ENCODE data around the gene ENGASE. TPM values are rescaled to one million over a fixed set of nuclear protein-coding genes. Genes with fewer than 3 reads are reported as not detected.

Gene ENGASE
- total and polyA plus RNA-seq, 8 donors = 6.6 to 505 (median 35.2) TPM

DNA sequence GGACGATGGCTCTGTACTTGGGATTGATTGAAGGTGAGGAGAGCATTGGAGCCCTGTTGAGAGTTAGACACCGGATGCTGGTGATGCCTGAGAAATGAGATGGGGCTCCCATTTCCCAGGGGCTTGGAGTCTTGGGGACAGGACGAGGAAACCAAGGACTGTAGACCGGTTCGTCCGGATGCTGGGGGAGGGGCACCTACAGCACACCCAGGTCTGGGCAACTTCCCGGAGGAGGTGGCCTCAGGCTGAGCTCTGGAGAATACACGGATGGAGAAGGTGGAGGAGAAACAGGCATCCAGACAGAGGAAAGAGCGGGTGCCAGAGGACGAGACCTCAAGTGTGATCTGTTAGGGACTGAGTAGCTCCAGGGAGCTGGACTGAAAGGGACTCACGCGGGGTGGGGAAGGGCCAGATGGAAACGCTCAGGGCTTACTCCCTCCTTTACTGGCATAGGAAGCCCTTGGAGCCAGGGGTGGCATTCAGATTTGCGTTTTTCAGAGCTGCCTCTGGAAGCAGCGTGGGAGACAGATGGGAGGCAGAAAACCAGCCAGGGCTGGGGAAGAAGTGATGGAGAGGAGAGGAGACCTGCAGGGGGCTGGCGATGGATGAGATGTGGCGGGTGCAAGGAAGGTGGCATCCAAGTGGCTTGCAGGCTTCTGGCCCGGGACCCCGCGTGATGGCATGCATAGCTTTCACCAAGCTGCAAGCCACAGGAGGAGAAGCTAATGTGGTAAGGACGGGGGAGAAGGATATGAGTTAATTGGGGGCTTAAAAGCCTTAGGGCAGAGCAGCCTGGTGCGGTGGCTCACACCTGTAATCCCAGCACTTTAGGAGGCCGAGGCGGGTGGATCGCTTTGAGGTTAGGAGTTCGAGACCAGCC is 42.4 kb upstream of the ENGASE start:
- no peak for TF ChIP-seq POLR2AphosphoS5 (IDR thresholded peaks at IDR 0.05)
- no peak for TF ChIP-seq EP300 (IDR thresholded peaks at IDR 0.05)
- TF ChIP-seq POLR2A (IDR thresholded peaks at IDR 0.05) = no peak
- TF ChIP-seq, protein P1, sequence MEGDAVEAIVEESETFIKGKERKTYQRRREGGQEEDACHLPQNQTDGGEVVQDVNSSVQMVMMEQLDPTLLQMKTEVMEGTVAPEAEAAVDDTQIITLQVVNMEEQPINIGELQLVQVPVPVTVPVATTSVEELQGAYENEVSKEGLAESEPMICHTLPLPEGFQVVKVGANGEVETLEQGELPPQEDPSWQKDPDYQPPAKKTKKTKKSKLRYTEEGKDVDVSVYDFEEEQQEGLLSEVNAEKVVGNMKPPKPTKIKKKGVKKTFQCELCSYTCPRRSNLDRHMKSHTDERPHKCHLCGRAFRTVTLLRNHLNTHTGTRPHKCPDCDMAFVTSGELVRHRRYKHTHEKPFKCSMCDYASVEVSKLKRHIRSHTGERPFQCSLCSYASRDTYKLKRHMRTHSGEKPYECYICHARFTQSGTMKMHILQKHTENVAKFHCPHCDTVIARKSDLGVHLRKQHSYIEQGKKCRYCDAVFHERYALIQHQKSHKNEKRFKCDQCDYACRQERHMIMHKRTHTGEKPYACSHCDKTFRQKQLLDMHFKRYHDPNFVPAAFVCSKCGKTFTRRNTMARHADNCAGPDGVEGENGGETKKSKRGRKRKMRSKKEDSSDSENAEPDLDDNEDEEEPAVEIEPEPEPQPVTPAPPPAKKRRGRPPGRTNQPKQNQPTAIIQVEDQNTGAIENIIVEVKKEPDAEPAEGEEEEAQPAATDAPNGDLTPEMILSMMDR (IDR thresholded peaks at IDR 0.05) = no peak
- peak in 1 of 2 donors; percentile 8 for DNase-seq
- no peaks in the 10 kb centered on the region for H3K9me3 ChIP-seq
- H3K27ac ChIP-seq = no peak overlapping the region
- H3K4me3 ChIP-seq = no peak overlapping the region
- H3K36me3 ChIP-seq = no peaks in the 10 kb centered on the region
- 87 to 92% (median 90%) methylated on average over 26 of the region's 26 CpGs for WGBS, 5 donors
- intact Hi-C loops (cut with DNase I; ENCODE audit: low total_unique reads) = no loop called here
- H3K4me1 ChIP-seq = peaks cover 23 to 63% (median 32%) of the 10 kb centered on the region in 4 donors
- peaks cover 0 to 31% (median 0%) of the 10 kb centered on the region in 3 donors for H3K27me3 ChIP-seq

DNA sequence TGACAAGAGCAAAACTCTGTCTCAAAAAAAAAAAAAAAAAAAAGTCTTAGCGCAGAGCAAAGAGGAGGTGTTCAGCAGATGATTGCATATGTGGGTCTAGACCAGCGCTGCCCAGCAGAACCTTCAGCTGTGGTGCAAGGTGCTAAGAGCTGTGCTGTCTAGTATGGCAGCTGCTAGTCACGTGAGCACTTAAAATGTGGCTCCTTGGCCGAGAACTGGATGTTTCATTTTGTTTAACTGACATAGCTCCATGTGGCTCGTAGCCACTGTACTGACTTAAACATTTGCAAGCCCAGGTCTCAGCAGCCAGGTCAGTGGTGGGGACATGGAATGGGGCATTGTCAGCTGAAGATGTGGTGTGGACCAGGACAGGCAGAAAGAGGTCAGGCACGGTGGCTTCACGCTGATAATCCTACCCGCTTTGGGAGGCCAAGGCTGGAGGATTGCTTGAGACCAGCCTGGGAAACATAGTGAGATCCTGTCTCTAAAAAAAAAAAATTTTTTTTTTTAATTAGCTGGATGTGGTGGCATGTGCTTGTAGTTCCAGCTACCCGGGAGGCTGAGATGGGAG is 41.5 kb upstream of the ENGASE start:
- intact Hi-C loops (cut with DNase I; ENCODE audit: low total_unique reads) = no loop called here
- H3K36me3 ChIP-seq = no peaks in the 10 kb centered on the region
- 83 to 94% (median 90%) methylated on average over 9 of the region's 9 CpGs for WGBS, 5 donors
- no peak for TF ChIP-seq EP300 (IDR thresholded peaks at IDR 0.05)
- TF ChIP-seq, protein P1 (IDR thresholded peaks at IDR 0.05) = no peak
- TF ChIP-seq POLR2AphosphoS5 (IDR thresholded peaks at IDR 0.05) = no peak
- TF ChIP-seq POLR2A (IDR thresholded peaks at IDR 0.05) = no peak
- H3K9me3 ChIP-seq = no peaks in the 10 kb centered on the region
- no peak overlapping the region for H3K4me3 ChIP-seq
- peak overlapping the region in 2 of 5 donors; percentile 41 to 65 for H3K27ac ChIP-seq
- peaks cover 14 to 55% (median 23%) of the 10 kb centered on the region in 4 donors for H3K4me1 ChIP-seq
- DNase-seq = no peak
- peaks cover 0 to 22% (median 0%) of the 10 kb centered on the region in 3 donors for H3K27me3 ChIP-seq

DNA sequence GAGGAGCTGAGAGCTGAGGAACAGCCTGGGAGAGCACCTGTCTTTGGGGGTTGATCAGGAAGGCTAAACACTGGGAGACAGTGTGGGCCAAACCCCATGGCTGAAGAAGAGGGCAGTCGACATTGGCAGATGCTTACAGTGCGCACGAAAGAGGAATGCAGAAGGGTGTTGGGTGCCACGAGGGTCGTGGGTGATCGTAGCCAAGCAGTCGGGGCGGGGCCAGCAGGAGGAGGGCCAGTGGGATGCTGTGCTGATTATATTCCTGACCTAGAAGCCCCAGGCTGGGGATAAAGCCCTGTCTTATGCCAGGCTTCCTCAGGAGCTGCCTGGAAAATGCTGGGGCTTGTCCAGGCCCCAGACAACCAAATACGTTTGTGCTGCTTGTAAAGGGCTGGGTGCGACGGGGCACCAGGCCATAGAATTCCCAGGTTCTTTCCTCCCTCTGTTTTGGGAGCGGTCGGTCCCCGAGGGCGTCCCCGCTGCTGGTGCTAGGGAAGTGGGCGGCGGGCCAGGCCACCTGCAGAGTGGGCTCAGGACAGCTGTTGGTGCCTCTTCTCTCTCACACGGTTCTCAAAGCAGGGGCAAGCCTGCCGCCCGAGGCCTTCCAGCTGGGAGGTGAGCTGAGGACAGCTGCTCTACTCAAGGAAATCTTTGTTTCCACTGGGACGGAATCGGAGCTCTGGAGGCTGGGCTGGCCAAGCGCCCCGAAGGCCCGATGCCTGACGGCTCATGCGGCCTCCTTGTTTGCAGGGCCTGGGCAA is 40.7 kb upstream of the ENGASE start:
- WGBS, 5 donors = 29 to 55% (median 35%) methylated on average over 13 to 28 of the region's 28 CpGs
- Histone ChIP-seq H3K9me3 (no peaks in the 10 kb centered on the region), H3K27me3 (peaks cover 0 to 14% (median 0%) of the 10 kb centered on the region in 3 donors), H3K4me1 (peaks cover 10 to 47% (median 19%) of the 10 kb centered on the region in 4 donors), H3K27ac (peak overlapping the region in 4 of 5 donors; percentile 35 to 65 (median 46)), H3K36me3 (no peaks in the 10 kb centered on the region), H3K4me3 (no peak overlapping the region)
- DNase-seq = peak; percentile 60 to 65
- TF ChIP-seq, protein P1 (IDR thresholded peaks at IDR 0.05) = no peak
- TF ChIP-seq EP300 (IDR thresholded peaks at IDR 0.05) = no peak
- no peak for TF ChIP-seq POLR2AphosphoS5 (IDR thresholded peaks at IDR 0.05)
- TF ChIP-seq POLR2A (IDR thresholded peaks at IDR 0.05) = no peak
- intact Hi-C loops (cut with DNase I; ENCODE audit: low total_unique reads) = no loop called here

DNA sequence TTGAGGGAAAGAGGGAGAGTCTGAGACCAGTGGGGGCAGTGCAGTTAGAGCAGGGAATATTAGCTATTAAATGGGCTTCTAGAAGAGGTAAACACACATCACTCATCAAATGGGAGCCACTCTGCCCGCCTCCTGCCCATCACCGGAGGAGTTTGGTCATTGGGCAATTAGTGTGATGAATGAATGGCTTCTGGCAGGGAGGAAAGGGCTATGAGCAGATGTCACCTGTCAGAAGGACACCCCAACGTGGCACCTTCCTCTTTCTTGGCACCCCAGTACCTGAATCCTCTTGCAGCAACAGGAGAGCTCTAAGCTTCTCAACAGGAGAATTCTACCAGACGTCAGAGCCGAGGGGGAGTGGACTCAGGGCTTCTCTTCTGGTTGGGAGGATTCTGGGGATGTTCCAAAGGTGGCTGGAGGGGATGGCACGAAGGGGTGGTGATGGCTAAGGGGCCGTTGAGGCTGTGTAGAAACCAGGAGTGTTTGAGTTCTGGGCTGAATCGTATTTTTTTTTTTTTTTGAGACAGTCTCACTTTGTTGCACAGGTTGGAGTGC is 39.6 kb upstream of the ENGASE start:
- Histone ChIP-seq H3K4me1 (peaks cover 5 to 39% (median 19%) of the 10 kb centered on the region in 4 donors), H3K27me3 (peaks cover 0 to 6% (median 0%) of the 10 kb centered on the region in 3 donors), H3K9me3 (no peaks in the 10 kb centered on the region), H3K27ac (peak overlapping the region in 2 of 5 donors; percentile 52 to 65), H3K4me3 (no peak overlapping the region), H3K36me3 (no peaks in the 10 kb centered on the region)
- no peak for TF ChIP-seq EP300 (IDR thresholded peaks at IDR 0.05)
- TF ChIP-seq POLR2A (IDR thresholded peaks at IDR 0.05) = no peak
- TF ChIP-seq, protein P1 (IDR thresholded peaks at IDR 0.05) = no peak
- TF ChIP-seq POLR2AphosphoS5 (IDR thresholded peaks at IDR 0.05) = no peak
- no peak for DNase-seq
- WGBS, 5 donors = 88 to 94% (median 89%) methylated on average over 7 to 8 of the region's 8 CpGs
- intact Hi-C loops (cut with DNase I; ENCODE audit: low total_unique reads) = no loop called here

All from stomach (tissue), 9 donors.